ENCODE results near the gene DVL3. TPM values are rescaled to one million over a fixed set of nuclear protein-coding genes. Genes with fewer than 3 reads are reported as not detected.

The DVL3 gene
- total RNA-seq, 1 donor from 2014 or later, result 39.0 TPM

DNA sequence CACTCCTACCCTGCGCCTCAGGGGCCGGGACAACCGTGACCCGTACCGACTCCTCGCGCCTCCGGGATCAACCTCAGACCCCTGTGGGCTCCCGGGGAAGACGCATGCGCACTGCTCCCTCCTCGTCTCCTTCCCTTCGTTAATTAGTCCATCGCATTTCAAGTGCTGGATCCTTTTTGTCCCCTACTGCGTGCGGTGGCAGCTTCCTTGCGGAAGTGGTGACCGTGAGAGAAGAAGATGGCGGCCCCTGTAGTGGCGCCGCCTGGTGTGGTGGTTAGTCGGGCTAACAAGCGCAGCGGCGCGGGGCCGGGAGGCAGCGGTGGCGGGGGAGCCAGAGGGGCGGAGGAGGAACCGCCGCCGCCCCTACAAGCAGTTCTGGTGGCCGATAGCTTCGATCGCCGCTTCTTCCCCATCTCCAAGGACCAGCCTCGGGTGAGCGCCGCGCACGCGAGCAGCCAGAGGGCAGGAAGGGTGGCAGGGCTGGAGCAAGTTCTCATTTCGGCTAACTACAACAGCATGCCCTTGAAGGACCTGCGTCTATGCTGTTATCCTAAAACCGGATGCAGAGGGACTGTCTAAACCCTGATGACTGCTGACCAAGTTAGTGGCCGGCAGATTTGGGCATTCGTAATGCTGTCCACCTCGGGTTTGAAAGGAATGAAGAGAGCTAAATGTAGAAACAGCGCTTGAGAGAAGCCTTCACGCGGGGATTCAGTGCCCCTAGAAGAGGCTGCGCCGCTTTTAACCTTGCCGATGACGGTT is 19.8 kb upstream of the DVL3 start, which contains the start of gene EIF2B5:
EIF2B5 (plus strand) TSS at position 210 of the 762 bp plus-strand sequence; CDS start at position 238, 28 bp downstream.
- Histone ChIP-seq H3K9me3 (no peaks in the 10 kb centered on the region), H3K27me3 (no peaks in the 10 kb centered on the region), H3K27ac (peak within 1 kb of the TSS; percentile 91), H3K36me3 (peaks cover 0 to 15% of the 10 kb centered on the region in 2 donors), H3K4me1 (peaks cover 31% of the 10 kb centered on the region), H3K4me3 (peak within 1 kb of the TSS; percentile 80 to 89)
- TF ChIP-seq POLR2AphosphoS5 (IDR thresholded peaks at IDR 0.05; ENCODE audit: insufficient read depth in 1 of 2, low read depth in 1 of 2) (peak; percentile 94 to 97), POLR2A (IDR thresholded peaks at IDR 0.05) (peak in 1 of 2 donors; percentile 37)
- TF ChIP-seq, protein P1, sequence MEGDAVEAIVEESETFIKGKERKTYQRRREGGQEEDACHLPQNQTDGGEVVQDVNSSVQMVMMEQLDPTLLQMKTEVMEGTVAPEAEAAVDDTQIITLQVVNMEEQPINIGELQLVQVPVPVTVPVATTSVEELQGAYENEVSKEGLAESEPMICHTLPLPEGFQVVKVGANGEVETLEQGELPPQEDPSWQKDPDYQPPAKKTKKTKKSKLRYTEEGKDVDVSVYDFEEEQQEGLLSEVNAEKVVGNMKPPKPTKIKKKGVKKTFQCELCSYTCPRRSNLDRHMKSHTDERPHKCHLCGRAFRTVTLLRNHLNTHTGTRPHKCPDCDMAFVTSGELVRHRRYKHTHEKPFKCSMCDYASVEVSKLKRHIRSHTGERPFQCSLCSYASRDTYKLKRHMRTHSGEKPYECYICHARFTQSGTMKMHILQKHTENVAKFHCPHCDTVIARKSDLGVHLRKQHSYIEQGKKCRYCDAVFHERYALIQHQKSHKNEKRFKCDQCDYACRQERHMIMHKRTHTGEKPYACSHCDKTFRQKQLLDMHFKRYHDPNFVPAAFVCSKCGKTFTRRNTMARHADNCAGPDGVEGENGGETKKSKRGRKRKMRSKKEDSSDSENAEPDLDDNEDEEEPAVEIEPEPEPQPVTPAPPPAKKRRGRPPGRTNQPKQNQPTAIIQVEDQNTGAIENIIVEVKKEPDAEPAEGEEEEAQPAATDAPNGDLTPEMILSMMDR (IDR thresholded peaks at IDR 0.05), result peak in 2 of 3 experiments; percentile 14 to 42
- DNase-seq (ENCODE audit: extremely low spot score in 2 of 2), result peak in 1 of 2 donors; percentile 91
- intact Hi-C loops (cut with DNase I), result loop anchor here (2.0 to 5.0 kb wide), 2 partner anchors 52 to 113 kb away; partner anchors contain the start of genes ABCF3, ALG3 and EEF1AKMT4

DNA sequence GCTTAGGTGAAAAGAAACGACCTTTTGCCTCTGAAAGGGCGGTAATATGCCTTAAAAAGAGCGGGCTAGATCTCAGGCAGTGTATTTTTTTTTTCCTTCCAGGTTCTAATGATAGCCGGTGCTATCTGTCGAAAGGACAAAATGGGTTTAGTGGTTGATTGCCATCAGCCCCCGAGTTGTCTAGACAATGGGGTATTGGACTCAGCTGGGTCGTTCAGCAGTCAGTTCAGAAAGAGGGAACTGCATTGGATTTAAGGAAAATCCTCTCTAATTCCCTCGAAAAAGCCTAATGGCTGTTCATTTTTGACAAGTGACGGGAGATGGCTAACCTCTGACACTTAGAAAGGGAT is 19.3 kb upstream of the DVL3 start:
- Histone ChIP-seq H3K27ac (peak overlapping the region; percentile 91), H3K4me3 (peak overlapping the region; percentile 80 to 89), H3K36me3 (peaks cover 0 to 21% of the 10 kb centered on the region in 2 donors), H3K27me3 (no peaks in the 10 kb centered on the region), H3K9me3 (no peaks in the 10 kb centered on the region), H3K4me1 (peaks cover 31% of the 10 kb centered on the region)
- intact Hi-C loops (cut with DNase I), result loop anchor here (2.0 to 5.0 kb wide), 2 partner anchors 51 to 113 kb away; partner anchors contain the start of genes ABCF3, ALG3 and EEF1AKMT4
- no peak for DNase-seq (ENCODE audit: extremely low spot score in 2 of 2)
- no peak for TF ChIP-seq POLR2AphosphoS5 (IDR thresholded peaks at IDR 0.05; ENCODE audit: insufficient read depth in 1 of 2, low read depth in 1 of 2)
- no peak for TF ChIP-seq POLR2A (IDR thresholded peaks at IDR 0.05)
- TF ChIP-seq, protein P1 (IDR thresholded peaks at IDR 0.05), result no peak

DNA sequence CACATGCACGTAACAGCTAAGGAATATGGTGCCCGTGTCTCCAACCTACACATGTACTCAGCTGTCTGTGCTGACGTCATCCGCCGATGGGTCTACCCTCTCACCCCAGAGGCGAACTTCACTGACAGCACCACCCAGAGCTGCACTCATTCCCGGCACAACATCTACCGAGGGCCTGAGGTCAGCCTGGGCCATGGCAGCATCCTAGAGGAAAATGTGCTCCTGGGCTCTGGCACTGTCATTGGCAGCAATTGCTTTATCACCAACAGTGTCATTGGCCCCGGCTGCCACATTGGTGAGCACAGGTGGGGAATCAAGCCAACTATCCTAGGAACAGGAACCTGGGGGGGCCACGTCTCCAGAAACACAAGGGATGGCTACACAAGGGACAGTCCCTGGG is 14.7 kb upstream of the DVL3 start:
- intact Hi-C loops (cut with DNase I), result no loop called here

DNA sequence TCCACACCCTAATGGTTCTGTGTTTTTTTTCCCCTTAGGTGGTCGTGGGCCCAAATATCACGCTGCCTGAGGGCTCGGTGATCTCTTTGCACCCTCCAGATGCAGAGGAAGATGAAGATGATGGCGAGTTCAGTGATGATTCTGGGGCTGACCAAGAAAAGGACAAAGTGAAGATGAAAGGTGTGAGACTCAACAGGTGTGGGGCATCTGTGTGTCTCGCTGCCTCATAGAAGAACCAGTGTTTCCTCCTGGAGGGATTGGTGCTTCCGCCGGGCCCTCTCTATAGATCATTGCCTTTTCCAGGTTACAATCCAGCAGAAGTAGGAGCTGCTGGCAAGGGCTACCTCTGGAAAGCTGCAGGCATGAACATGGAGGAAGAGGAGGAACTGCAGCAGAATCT is 13.0 kb upstream of the DVL3 start:
- no peak overlapping the region for H3K4me3 ChIP-seq
- TF ChIP-seq, protein P1 (IDR thresholded peaks at IDR 0.05), result no peak
- TF ChIP-seq POLR2A (IDR thresholded peaks at IDR 0.05), result no peak
- no peak for TF ChIP-seq POLR2AphosphoS5 (IDR thresholded peaks at IDR 0.05; ENCODE audit: insufficient read depth in 1 of 2, low read depth in 1 of 2)
- peaks cover 6 to 75% of the 10 kb centered on the region in 2 donors for H3K36me3 ChIP-seq
- no peaks in the 10 kb centered on the region for H3K27me3 ChIP-seq
- DNase-seq (ENCODE audit: extremely low spot score in 2 of 2), result no peak
- no peaks in the 10 kb centered on the region for H3K9me3 ChIP-seq
- H3K4me1 ChIP-seq, result peaks cover 18% of the 10 kb centered on the region
- intact Hi-C loops (cut with DNase I), result no loop called here
- no peak overlapping the region for H3K27ac ChIP-seq

More for the DNA sequence above, 14.7 kb upstream of the DVL3 start:
- H3K36me3 ChIP-seq, result peaks cover 6 to 61% of the 10 kb centered on the region in 2 donors
- H3K4me1 ChIP-seq, result peaks cover 31% of the 10 kb centered on the region
- no peaks in the 10 kb centered on the region for H3K27me3 ChIP-seq
- no peak overlapping the region for H3K27ac ChIP-seq
- no peak for TF ChIP-seq POLR2A (IDR thresholded peaks at IDR 0.05)
- no peak for TF ChIP-seq POLR2AphosphoS5 (IDR thresholded peaks at IDR 0.05; ENCODE audit: insufficient read depth in 1 of 2, low read depth in 1 of 2)
- TF ChIP-seq, protein P1 (IDR thresholded peaks at IDR 0.05), result no peak
- H3K9me3 ChIP-seq, result no peaks in the 10 kb centered on the region
- no peak for DNase-seq (ENCODE audit: extremely low spot score in 2 of 2)
- H3K4me3 ChIP-seq, result no peak overlapping the region

DNA sequence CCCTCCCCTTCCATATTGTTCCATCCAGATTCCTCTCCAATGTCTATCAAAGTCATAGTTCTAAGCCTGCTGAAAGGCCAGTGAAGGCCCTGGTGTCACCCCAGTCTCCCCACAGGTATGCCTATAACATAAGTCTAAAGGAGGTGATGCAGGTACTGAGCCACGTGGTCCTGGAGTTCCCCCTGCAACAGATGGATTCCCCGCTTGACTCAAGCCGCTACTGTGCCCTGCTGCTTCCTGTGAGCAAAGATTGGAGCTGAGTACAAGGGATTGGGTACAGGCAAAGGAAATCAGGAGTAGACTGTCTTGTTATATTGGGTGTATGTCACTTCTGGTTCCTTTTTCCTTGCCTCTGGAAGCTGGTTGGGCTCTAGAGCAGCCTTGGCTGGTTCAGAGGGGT is 11.8 kb upstream of the DVL3 start:
- TF ChIP-seq POLR2A (IDR thresholded peaks at IDR 0.05) (no peak), POLR2AphosphoS5 (IDR thresholded peaks at IDR 0.05; ENCODE audit: insufficient read depth in 1 of 2, low read depth in 1 of 2) (no peak)
- TF ChIP-seq, protein P1 (IDR thresholded peaks at IDR 0.05), result no peak
- no peaks in the 10 kb centered on the region for H3K27me3 ChIP-seq
- intact Hi-C loops (cut with DNase I), result no loop called here
- H3K36me3 ChIP-seq, result peaks cover 6 to 75% of the 10 kb centered on the region in 2 donors
- DNase-seq (ENCODE audit: extremely low spot score in 2 of 2), result no peak
- H3K4me1 ChIP-seq, result peaks cover 10% of the 10 kb centered on the region
- no peak overlapping the region for H3K27ac ChIP-seq
- H3K4me3 ChIP-seq, result no peak overlapping the region
- no peaks in the 10 kb centered on the region for H3K9me3 ChIP-seq
